Measurements from ENCODE around the gene PLA2G2F. TPM values are rescaled to one million over a fixed set of nuclear protein-coding genes. Genes with fewer than 3 reads are reported as not detected.

The PLA2G2F gene
- total RNA-seq, 4 donors from 2014 or later, result not detected

DNA sequence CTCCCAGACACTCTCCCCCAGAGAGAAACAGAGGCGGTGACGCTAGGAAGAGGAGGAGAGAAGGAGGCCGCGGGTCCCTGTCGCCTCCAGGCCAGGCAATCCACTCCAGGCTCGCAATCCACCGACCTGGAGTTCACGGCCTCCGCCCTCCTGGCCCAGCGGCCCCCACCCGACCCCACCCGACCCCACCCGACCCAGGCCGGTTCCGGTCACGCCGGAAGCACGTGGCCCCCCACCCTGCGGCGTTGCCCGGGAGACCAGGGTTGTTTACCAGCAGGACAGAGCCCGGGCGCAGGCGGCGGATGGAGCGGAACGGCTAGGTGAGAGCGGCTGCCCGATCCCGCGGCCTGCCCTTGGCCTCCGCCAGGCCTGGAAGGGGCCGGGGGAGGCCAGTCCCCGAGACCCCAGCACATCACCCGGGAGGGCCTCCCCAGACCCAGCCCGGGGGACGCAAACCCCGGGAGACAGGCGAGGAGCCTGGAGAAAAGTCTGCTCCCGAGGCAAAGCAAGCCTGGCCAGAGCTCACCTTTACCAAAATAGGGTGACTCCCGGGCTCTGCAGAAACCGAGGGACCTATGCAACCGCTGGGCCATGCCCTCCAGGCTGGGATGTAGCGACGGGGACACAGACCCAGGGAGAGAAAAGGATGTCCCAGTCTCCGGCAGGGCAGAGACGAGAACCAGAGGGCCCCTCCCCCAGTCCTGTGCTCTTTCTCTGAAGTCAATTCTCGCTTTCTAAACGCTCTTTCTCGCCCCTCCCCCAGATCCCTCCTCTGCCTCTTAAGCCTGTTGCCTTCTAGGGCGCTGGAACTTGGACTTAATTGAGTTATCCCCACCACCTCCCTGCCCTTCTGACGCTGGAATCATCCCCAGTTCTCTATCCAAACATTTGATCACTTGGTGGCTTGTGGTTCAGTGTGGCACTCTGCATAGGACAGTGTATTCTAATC lies 47.0 kb downstream of the PLA2G2F start, which contains the start of the genes PLA2G2C and UBXN10:
Gene PLA2G2C (minus strand): TSS at position 685 of the 949 bp plus-strand sequence. CDS start 9,155 bp downstream, outside the sequence.
Gene UBXN10 (plus strand): TSS at position 263 of the 949 bp plus-strand sequence. CDS start 4,466 bp downstream, outside the sequence.
- H3K27ac ChIP-seq (replicated peaks in 1 of 4), result peak within 1 kb of the TSS; percentile 86 to 93 (median 88)
- peaks cover 0 to 6% (median 2%) of the 10 kb centered on the region in 4 donors for H3K36me3 ChIP-seq
- intact Hi-C loops (cut with DNase I), result no loop called here
- peaks cover 0 to 8% (median 0%) of the 10 kb centered on the region in 4 donors for H3K27me3 ChIP-seq
- peak; percentile 95 for DNase-seq (ENCODE audit: extremely low spot score)
- under 1% methylated on average over 16 of the region's 52 CpGs for WGBS
- peaks cover 22 to 68% (median 64%) of the 10 kb centered on the region in 4 donors for H3K4me1 ChIP-seq
- H3K9me3 ChIP-seq, result no peaks in the 10 kb centered on the region
- H3K4me3 ChIP-seq, result peak within 1 kb of the TSS; percentile 62 to 72 (median 67)
- TF ChIP-seq, protein P1, sequence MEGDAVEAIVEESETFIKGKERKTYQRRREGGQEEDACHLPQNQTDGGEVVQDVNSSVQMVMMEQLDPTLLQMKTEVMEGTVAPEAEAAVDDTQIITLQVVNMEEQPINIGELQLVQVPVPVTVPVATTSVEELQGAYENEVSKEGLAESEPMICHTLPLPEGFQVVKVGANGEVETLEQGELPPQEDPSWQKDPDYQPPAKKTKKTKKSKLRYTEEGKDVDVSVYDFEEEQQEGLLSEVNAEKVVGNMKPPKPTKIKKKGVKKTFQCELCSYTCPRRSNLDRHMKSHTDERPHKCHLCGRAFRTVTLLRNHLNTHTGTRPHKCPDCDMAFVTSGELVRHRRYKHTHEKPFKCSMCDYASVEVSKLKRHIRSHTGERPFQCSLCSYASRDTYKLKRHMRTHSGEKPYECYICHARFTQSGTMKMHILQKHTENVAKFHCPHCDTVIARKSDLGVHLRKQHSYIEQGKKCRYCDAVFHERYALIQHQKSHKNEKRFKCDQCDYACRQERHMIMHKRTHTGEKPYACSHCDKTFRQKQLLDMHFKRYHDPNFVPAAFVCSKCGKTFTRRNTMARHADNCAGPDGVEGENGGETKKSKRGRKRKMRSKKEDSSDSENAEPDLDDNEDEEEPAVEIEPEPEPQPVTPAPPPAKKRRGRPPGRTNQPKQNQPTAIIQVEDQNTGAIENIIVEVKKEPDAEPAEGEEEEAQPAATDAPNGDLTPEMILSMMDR (IDR thresholded peaks at IDR 0.05), result no peak
- TF ChIP-seq POLR2A (IDR thresholded peaks at IDR 0.05; ENCODE audit: low read depth) (no peak), POLR2AphosphoS5 (IDR thresholded peaks at IDR 0.05) (peak; percentile 64 to 82), EP300 (IDR thresholded peaks at IDR 0.05) (no peak)

DNA sequence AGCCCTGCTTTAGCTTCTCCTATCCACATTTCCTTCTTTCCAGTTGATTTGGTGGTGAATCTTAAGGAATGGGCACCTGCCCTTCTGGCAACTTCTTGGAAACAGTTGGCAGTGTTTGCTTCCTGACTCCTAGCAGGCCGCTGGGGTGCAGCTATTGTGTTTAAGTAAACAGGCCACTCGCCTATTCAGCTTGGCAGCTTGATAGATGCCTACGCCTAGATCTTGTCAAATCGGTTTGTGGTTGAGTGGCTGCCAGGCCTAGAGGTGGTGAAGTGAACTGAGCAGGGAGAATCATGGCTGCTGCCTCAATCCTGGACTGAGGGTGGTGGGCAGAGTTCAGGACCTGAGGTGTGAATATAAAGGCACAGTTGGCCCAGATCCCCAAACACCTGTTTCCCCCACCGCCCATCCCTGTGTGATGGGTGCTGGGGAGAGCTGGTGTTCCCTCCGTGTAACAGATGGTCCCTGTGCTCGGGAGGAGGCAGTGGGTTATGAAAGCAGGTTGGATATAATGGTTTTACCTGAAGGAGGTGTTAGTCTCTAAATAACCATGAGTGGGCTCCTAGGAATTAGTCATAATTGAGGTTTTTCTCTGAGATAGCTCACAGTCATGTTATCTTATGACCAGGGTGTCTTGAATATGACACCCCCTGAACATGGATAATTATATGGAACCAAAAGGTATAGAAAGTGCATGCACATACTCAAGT lies 48.1 kb downstream of the PLA2G2F start:
- intact Hi-C loops (cut with DNase I), result no loop called here
- no peak for TF ChIP-seq POLR2A (IDR thresholded peaks at IDR 0.05; ENCODE audit: low read depth)
- TF ChIP-seq, protein P1 (IDR thresholded peaks at IDR 0.05), result peak in 1 of 3 experiments; percentile 35
- H3K4me3 ChIP-seq, result peak overlapping the region; percentile 62 to 72 (median 67)
- peaks cover 0 to 8% (median 0%) of the 10 kb centered on the region in 4 donors for H3K27me3 ChIP-seq
- H3K36me3 ChIP-seq, result peaks cover 0 to 12% (median 5%) of the 10 kb centered on the region in 4 donors
- WGBS, result 30% methylated on average over 6 of the region's 7 CpGs
- H3K27ac ChIP-seq (replicated peaks in 1 of 4), result peak overlapping the region; percentile 86 to 93 (median 88)
- no peaks in the 10 kb centered on the region for H3K9me3 ChIP-seq
- DNase-seq (ENCODE audit: extremely low spot score), result no peak
- H3K4me1 ChIP-seq, result peaks cover 22 to 80% (median 75%) of the 10 kb centered on the region in 4 donors

DNA sequence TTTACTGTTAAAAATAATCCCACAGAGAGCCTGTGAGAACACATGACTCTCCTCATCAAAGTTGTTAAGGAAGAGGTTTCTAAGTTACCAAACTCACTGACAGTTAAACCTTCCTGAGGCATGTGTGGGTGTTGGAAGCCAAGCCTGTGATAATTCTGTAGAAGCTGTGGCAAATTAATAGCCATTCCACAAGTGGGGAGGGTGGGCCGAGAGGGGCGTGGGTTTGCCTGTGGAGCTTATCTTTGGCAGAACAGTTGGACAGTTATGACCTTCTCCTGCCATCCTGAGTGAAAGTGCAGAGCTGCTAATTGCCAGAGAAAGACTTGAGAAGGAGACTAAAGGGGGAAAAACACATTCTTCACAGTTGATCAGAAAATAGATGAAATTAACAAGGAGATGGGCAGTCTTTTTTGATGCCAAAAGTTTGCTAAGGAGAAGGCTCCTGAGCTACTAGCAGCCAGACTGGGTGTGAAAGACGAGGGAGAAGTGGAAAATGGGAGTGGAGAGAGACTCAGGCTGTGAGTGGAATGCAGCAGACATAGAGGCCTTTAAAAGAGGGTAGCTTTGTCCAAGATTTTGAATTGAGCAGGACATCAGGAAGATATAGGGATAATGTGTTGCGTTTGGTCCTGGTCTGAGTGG lies 48.8 kb downstream of the PLA2G2F start:
- TF ChIP-seq, protein P1 (IDR thresholded peaks at IDR 0.05), result no peak
- no peak for TF ChIP-seq EP300 (IDR thresholded peaks at IDR 0.05)
- no peak for TF ChIP-seq POLR2AphosphoS5 (IDR thresholded peaks at IDR 0.05)
- no peak for TF ChIP-seq POLR2A (IDR thresholded peaks at IDR 0.05; ENCODE audit: low read depth)
- 39% methylated on average over 4 of the region's 4 CpGs for WGBS
- Histone ChIP-seq H3K9me3 (no peaks in the 10 kb centered on the region), H3K36me3 (peaks cover 0 to 12% (median 5%) of the 10 kb centered on the region in 4 donors), H3K27me3 (peaks cover 0 to 8% (median 0%) of the 10 kb centered on the region in 4 donors), H3K4me3 (peak overlapping the region in 1 of 4 donors; percentile 62), H3K4me1 (peaks cover 22 to 86% (median 82%) of the 10 kb centered on the region in 4 donors), H3K27ac (replicated peaks in 1 of 4) (peak overlapping the region; percentile 86 to 93 (median 88))
- intact Hi-C loops (cut with DNase I), result no loop called here
- DNase-seq (ENCODE audit: extremely low spot score), result no peak

DNA sequence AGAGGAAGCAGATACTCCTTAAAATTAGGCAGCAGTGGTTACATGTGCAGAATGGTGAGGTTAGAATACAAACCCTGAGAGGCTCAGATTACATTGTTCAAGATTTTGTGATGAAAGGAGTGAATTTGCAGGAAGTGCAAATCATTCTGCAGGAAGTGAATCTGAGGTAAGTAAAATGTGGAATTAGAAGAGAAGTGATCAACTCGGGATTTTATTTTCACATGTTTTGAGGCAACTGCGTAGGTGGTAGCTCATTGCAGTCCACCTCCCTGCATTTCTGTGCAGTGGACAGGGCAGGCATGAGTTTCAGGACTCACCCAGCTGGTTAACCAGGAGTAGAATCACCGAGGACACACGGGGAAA lies 49.3 kb downstream of the PLA2G2F start:
- peaks cover 22 to 91% (median 87%) of the 10 kb centered on the region in 4 donors for H3K4me1 ChIP-seq
- no peaks in the 10 kb centered on the region for H3K9me3 ChIP-seq
- TF ChIP-seq EP300 (IDR thresholded peaks at IDR 0.05) (no peak), POLR2AphosphoS5 (IDR thresholded peaks at IDR 0.05) (no peak), POLR2A (IDR thresholded peaks at IDR 0.05; ENCODE audit: low read depth) (no peak)
- TF ChIP-seq, protein P1 (IDR thresholded peaks at IDR 0.05), result no peak
- 59% methylated on average over 4 of the region's 4 CpGs for WGBS
- H3K36me3 ChIP-seq, result peaks cover 0 to 12% (median 5%) of the 10 kb centered on the region in 4 donors
- intact Hi-C loops (cut with DNase I), result no loop called here
- H3K27me3 ChIP-seq, result peaks cover 0 to 8% (median 0%) of the 10 kb centered on the region in 4 donors
- no peak overlapping the region for H3K4me3 ChIP-seq
- DNase-seq (ENCODE audit: extremely low spot score), result no peak
- H3K27ac ChIP-seq (replicated peaks in 1 of 4), result peak overlapping the region; percentile 86 to 93 (median 88)
